Esophagus squamous epithelium (tissue), 4 donors: ENCODE measurements around the gene TRABD2B.

Experiments used
- CTCF ChIP-seq, 6 experiments: fragments of 450-650 bp in 4 of 6; fragments of 200-600 bp in 2 of 6; sonication (generic) in 2 of 6; IDR thresholded peaks; one replicate each; pipeline ENCODE4 v1.5.1; 2016 to 2019; ENCODE audit warnings: antibody characterized with exemption in 6 of 6, mild to moderate bottlenecking in 4 of 6, moderate library complexity in 4 of 6
- POLR2A ChIP-seq, 4 donors: fragments of 450-650 bp; IDR thresholded peaks; one replicate each; pipeline ENCODE4 v1.6.1; 2017; ENCODE audit warnings: antibody characterized with exemption in 4 of 4, mild to moderate bottlenecking in 4 of 4, moderate library complexity in 3 of 4

- TF ChIP-seq CTCF (IDR thresholded peaks at IDR 0.05): no peak
- TF ChIP-seq POLR2A (IDR thresholded peaks at IDR 0.05): no peak
These were observed 83.9 kb downstream of the TRABD2B start for GRCh38 chr1:47913225-47913823.
